ENCODE data around the gene EXOC6. TPM values are rescaled to one million over a fixed set of nuclear protein-coding genes. Genes with fewer than 3 reads are reported as not detected.

The EXOC6 gene
- total RNA-seq, 2 experiments from 2014 or later, result 8.8 to 9.5 TPM

DNA sequence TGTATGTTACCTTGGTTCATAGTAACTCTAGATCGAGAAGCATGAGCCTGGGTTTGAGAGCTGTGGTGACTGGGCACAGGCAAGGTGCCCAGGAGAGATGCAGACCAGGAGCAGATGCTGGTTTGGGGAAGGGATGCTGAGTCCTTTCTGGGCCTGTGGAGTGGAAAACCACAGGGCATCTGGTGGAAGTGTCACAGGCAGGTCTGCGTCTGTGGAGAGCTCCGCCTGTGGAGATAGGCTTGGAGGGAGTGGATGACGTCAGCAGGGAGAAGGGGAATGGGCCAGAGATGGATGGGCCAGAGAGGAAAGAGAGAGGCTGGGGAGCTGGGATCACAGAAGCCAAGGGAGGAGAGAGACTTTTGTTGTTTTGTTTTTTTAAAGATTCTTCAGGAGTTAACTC is 240.1 kb downstream of the EXOC6 start:
- DNase-seq, result no peak
- no peak overlapping the region for H3K4me3 Mint-ChIP-seq
- no peaks in the 10 kb centered on the region for H3K9me3 Mint-ChIP-seq
- CTCF ChIA-PET, result interaction anchor here (1.2 to 1.9 kb wide), 2 partner anchors 10 to 269 kb away, joined by 3 to 4 read pairs; no protein-coding TSS in a partner anchor
- POLR2A ChIA-PET, result no interaction called here
- peaks cover 7% of the 10 kb centered on the region for H3K27me3 Mint-ChIP-seq
- H3K4me1 Mint-ChIP-seq (ENCODE audit: low read depth), result no peaks in the 10 kb centered on the region
- H3K36me3 Mint-ChIP-seq (ENCODE audit: low read depth), result no peaks in the 10 kb centered on the region
- TF ChIP-seq, protein P1, sequence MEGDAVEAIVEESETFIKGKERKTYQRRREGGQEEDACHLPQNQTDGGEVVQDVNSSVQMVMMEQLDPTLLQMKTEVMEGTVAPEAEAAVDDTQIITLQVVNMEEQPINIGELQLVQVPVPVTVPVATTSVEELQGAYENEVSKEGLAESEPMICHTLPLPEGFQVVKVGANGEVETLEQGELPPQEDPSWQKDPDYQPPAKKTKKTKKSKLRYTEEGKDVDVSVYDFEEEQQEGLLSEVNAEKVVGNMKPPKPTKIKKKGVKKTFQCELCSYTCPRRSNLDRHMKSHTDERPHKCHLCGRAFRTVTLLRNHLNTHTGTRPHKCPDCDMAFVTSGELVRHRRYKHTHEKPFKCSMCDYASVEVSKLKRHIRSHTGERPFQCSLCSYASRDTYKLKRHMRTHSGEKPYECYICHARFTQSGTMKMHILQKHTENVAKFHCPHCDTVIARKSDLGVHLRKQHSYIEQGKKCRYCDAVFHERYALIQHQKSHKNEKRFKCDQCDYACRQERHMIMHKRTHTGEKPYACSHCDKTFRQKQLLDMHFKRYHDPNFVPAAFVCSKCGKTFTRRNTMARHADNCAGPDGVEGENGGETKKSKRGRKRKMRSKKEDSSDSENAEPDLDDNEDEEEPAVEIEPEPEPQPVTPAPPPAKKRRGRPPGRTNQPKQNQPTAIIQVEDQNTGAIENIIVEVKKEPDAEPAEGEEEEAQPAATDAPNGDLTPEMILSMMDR (IDR thresholded peaks at IDR 0.05), result no peak
- no peak overlapping the region for H3K27ac Mint-ChIP-seq
- intact Hi-C loops (cut with micrococcal nuclease), result no loop called here
- no peak for ATAC-seq

DNA sequence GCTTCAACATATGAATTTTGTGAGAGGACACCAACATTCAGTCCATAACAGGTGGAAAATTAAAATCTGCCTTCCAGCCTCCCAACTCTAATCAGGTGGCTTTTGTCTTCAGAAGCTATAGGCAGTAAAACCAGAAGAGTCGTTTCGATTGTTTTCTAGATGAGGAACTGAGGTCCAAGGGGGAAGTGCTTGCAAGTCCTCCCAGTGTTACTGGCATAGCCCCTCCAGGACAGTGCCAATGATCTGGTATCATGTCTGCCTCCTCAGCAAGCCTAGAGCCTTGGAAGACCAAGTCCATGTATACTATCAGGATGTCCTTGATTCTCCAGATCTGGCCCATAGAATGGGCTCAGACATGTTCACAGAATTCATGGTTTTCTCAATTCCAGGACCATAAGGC is 242.3 kb downstream of the EXOC6 start:
- H3K27ac Mint-ChIP-seq, result no peak overlapping the region
- ChIA-PET POLR2A (no interaction called here), CTCF (no interaction called here)
- H3K4me3 Mint-ChIP-seq, result no peak overlapping the region
- intact Hi-C loops (cut with micrococcal nuclease), result no loop called here
- H3K27me3 Mint-ChIP-seq, result peaks cover 7% of the 10 kb centered on the region
- no peaks in the 10 kb centered on the region for H3K9me3 Mint-ChIP-seq
- ATAC-seq, result no peak
- H3K36me3 Mint-ChIP-seq (ENCODE audit: low read depth), result no peaks in the 10 kb centered on the region
- no peak for DNase-seq
- no peaks in the 10 kb centered on the region for H3K4me1 Mint-ChIP-seq (ENCODE audit: low read depth)
- TF ChIP-seq, protein P1 (IDR thresholded peaks at IDR 0.05), result no peak

DNA sequence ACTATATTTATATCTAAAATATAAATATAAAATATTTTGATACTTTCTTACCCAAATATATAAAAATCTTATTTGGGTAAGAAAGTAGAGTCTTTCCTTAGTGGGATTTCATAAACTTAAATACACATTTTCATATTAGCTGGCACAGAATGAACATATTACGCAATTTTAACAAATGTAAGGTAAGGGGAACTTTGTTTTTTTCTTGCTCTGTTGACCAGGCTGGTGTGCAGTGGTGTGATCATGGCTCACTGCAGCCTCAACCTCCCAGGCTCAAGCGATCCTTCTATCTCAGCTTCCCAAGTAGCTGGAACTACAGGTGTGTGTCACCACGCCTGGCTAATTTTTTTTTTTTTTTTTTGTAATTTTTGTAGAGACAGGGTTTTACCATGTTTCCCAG is 243.6 kb downstream of the EXOC6 start:
- DNase-seq (no peak), ATAC-seq (no peak)
- POLR2A ChIA-PET, result no interaction called here
- no peaks in the 10 kb centered on the region for H3K9me3 Mint-ChIP-seq
- H3K27me3 Mint-ChIP-seq, result peaks cover 7% of the 10 kb centered on the region
- H3K27ac Mint-ChIP-seq, result no peak overlapping the region
- H3K4me3 Mint-ChIP-seq, result no peak overlapping the region
- TF ChIP-seq, protein P1 (IDR thresholded peaks at IDR 0.05), result no peak
- CTCF ChIA-PET, result interaction anchor here (0.7 kb wide), 1 partner anchor 35 kb away, joined by 3 read pairs; no protein-coding TSS in a partner anchor
- no peaks in the 10 kb centered on the region for H3K36me3 Mint-ChIP-seq (ENCODE audit: low read depth)
- H3K4me1 Mint-ChIP-seq (ENCODE audit: low read depth), result no peaks in the 10 kb centered on the region
- intact Hi-C loops (cut with micrococcal nuclease), result no loop called here

DNA sequence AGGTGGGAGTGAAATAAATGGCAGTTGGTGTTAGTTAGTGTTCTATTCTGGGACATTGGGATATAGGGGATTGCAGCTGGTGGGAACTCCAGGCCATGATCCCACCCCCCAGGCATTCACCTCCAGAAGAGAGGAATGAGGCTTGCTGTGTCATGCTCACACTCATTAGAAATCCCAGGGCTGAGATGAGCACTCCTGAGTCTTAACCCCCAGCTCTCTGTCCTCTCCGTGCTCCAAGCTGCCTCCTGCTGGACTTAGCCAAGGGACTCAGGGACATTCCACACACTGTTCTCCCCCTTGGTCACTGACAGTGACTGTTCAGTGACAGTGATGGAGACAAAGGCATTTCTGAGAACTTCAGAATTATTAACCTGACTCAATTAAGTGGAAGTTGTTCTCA is 246.9 kb downstream of the EXOC6 start:
- CTCF ChIA-PET, result no interaction called here
- POLR2A ChIA-PET, result no interaction called here
- Mint-ChIP-seq H3K36me3 (ENCODE audit: low read depth) (no peaks in the 10 kb centered on the region), H3K4me3 (no peak overlapping the region), H3K9me3 (no peaks in the 10 kb centered on the region), H3K27ac (no peak overlapping the region), H3K4me1 (ENCODE audit: low read depth) (no peaks in the 10 kb centered on the region), H3K27me3 (no peaks in the 10 kb centered on the region)
- intact Hi-C loops (cut with micrococcal nuclease), result no loop called here
- TF ChIP-seq, protein P1 (IDR thresholded peaks at IDR 0.05), result no peak
- ATAC-seq (no peak), DNase-seq (no peak)

DNA sequence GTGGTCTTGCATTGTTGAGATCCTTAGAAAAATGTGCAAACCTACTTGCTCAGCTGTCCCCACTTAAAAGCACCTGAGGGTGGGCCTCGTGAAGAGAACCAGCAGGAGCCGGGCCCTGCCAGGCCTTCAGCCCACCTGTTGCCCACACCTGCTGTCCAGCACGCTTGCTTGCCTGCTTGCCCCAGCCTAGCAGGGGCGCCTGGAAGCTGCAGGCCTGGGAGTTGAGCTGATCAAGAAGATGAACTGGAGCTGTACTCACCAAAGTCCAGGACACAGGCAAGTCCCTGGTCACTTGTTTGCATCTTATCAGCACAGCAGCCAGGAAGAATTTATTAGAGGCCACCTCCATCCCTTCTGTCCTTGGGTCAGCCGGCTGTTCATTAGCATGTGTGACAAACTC is 248.6 kb downstream of the EXOC6 start:
- ATAC-seq (no peak), DNase-seq (no peak)
- no peak overlapping the region for H3K27ac Mint-ChIP-seq
- no peaks in the 10 kb centered on the region for H3K27me3 Mint-ChIP-seq
- ChIA-PET POLR2A (no interaction called here), CTCF (no interaction called here)
- H3K9me3 Mint-ChIP-seq, result no peaks in the 10 kb centered on the region
- no peaks in the 10 kb centered on the region for H3K4me1 Mint-ChIP-seq (ENCODE audit: low read depth)
- no peaks in the 10 kb centered on the region for H3K36me3 Mint-ChIP-seq (ENCODE audit: low read depth)
- intact Hi-C loops (cut with micrococcal nuclease), result no loop called here
- no peak overlapping the region for H3K4me3 Mint-ChIP-seq
- TF ChIP-seq, protein P1 (IDR thresholded peaks at IDR 0.05), result no peak
